Mesenchymal stem cell (in vitro differentiated cells and primary cell): ENCODE data around the gene KCNIP4.
A peak's percentile ranks its signal among the peaks of the same experiment; 100 is the strongest.

Source experiments
- DNase-seq: peaks from one replicate; pipeline ENCODE4 v3.0.0-alpha.2; 2013
- H2AFZ ChIP-seq: one replicate; pipeline ENCODE4 v1.6.1; 2013; ENCODE audit warnings: low read depth, mild to moderate bottlenecking, control low read depth, inconsistent platforms, low read length, moderate library complexity
- H2AK5ac ChIP-seq: 2 replicates; pipeline ENCODE4 v1.6.1; 2013; ENCODE audit warnings: low read length, moderate library complexity, mild to moderate bottlenecking, inconsistent platforms; ENCODE audit not compliant: severe bottlenecking
- H2BK120ac ChIP-seq: one replicate; pipeline ENCODE4 v1.6.1; 2013; ENCODE audit warnings: low read depth, mild to moderate bottlenecking, inconsistent platforms, low read length, moderate library complexity
- H2BK12ac ChIP-seq, 2 experiments: one replicate each; pipeline ENCODE4 v1.6.1; 2013; ENCODE audit warnings: inconsistent platforms in 2 of 2, low read length in 2 of 2, mild to moderate bottlenecking in 2 of 2, moderate library complexity in 2 of 2, control low read depth in 1 of 2
- H2BK15ac ChIP-seq: one replicate; pipeline ENCODE4 v1.6.1; 2013; ENCODE audit warnings: mild to moderate bottlenecking, low read depth, inconsistent platforms; ENCODE audit not compliant: poor library complexity, severe bottlenecking
- H2BK5ac ChIP-seq: 2 replicates; pipeline ENCODE4 v1.6.1; 2013; ENCODE audit warnings: low read depth, mild to moderate bottlenecking, low read length, control low read depth, inconsistent platforms; ENCODE audit not compliant: poor library complexity, severe bottlenecking
- H3K14ac ChIP-seq, 2 experiments: one replicate each; pipeline ENCODE4 v1.6.1; 2013; ENCODE audit warnings: inconsistent platforms in 2 of 2, low read length in 2 of 2, control low read depth in 1 of 2, mild to moderate bottlenecking in 1 of 2, moderate library complexity in 1 of 2
- H3K18ac ChIP-seq, 2 experiments: one replicate each; pipeline ENCODE4 v1.6.1; 2013; ENCODE audit warnings: inconsistent platforms in 2 of 2, low read length in 2 of 2, control low read depth in 1 of 2, low read depth in 1 of 2, mild to moderate bottlenecking in 1 of 2
- H3K23ac ChIP-seq, 2 experiments: one replicate each; pipeline ENCODE4 v1.6.1; 2013; ENCODE audit warnings: inconsistent platforms in 2 of 2, low read length in 2 of 2, mild to moderate bottlenecking in 2 of 2, moderate library complexity in 2 of 2, control low read depth in 1 of 2
- H3K27ac ChIP-seq: 2 replicates; pipeline ENCODE4 v1.5.1; 2013; ENCODE audit warnings: mild to moderate bottlenecking, moderate library complexity, low read length, control low read depth, inconsistent platforms; ENCODE audit not compliant: poor library complexity, severe bottlenecking
- H3K27me3 ChIP-seq, 2 experiments: 2 replicates each; pipeline versions ENCODE4 v1.6.1 to v1.7.0; 2013; ENCODE audit warnings: low read length in 2 of 2, mild to moderate bottlenecking in 2 of 2, moderate library complexity in 2 of 2, control low read depth in 1 of 2, inconsistent platforms in 1 of 2; ENCODE audit not compliant: control insufficient read depth in 1 of 2, insufficient read depth in 1 of 2
- H3K36me3 ChIP-seq, 2 experiments: 2 replicates each; pipeline versions ENCODE4 v1.6.1 to v1.7.0; 2013; ENCODE audit warnings: low read length in 2 of 2, control low read depth in 1 of 2, inconsistent platforms in 1 of 2, low read depth in 1 of 2, mild to moderate bottlenecking in 1 of 2; ENCODE audit not compliant: insufficient read depth in 2 of 2, control insufficient read depth in 1 of 2
- H3K4ac ChIP-seq, 2 experiments: one replicate each; pipeline ENCODE4 v1.6.1; 2013; ENCODE audit warnings: inconsistent platforms in 2 of 2, low read length in 2 of 2, mild to moderate bottlenecking in 2 of 2, moderate library complexity in 2 of 2, control low read depth in 1 of 2, low read depth in 1 of 2
- H3K4me1 ChIP-seq: 2 replicates; pipeline ENCODE4 v1.6.1; 2013; ENCODE audit warnings: low read depth, low read length, control low read depth; ENCODE audit not compliant: control insufficient read depth, insufficient read depth
- H3K4me2 ChIP-seq: 2 replicates; pipeline ENCODE4 v1.6.1; 2013; ENCODE audit warnings: low read length, mild to moderate bottlenecking, inconsistent platforms; ENCODE audit not compliant: poor library complexity, severe bottlenecking
- H3K4me3 ChIP-seq, 2 experiments: 2 replicates each; pipeline versions ENCODE4 v1.5.1 to v1.7.0; 2013; ENCODE audit warnings: low read length in 2 of 2, mild to moderate bottlenecking in 2 of 2, control low read depth in 1 of 2, low read depth in 1 of 2; ENCODE audit not compliant: insufficient read depth in 1 of 2
- H3K79me1 ChIP-seq: replicated peaks from 2 replicates; pipeline ENCODE4 v1.6.1; 2013; ENCODE audit warnings: mild to moderate bottlenecking, control low read depth, low read length, inconsistent platforms; ENCODE audit not compliant: poor library complexity, severe bottlenecking
- H3K9ac ChIP-seq: 2 replicates; pipeline ENCODE4 v1.7.0; 2013; ENCODE audit warnings: mild to moderate bottlenecking, low read length, moderate library complexity
- H3K9me3 ChIP-seq: 2 replicates; pipeline ENCODE4 v1.7.0; 2013; ENCODE audit warnings: mild to moderate bottlenecking, low read length; ENCODE audit not compliant: control insufficient read depth
- H4K8ac ChIP-seq: one replicate; pipeline ENCODE4 v1.6.1; 2013; ENCODE audit warnings: inconsistent platforms, mild to moderate bottlenecking, low read length, moderate library complexity
- H4K91ac ChIP-seq: one replicate; pipeline ENCODE4 v1.6.1; 2013; ENCODE audit warnings: mild to moderate bottlenecking, low read length, inconsistent platforms
- WGBS: methylation state at CpG from one replicate; pipeline ENCODE4 v1.1.7; 2013; ENCODE audit warnings: mixed read lengths; 5-methylcytosine and 5-hydroxymethylcytosine counted together

Gene KCNIP4

GRCh38 chr4:21921526-21922180, 26.9 kb downstream of the KCNIP4 start:
- Histone ChIP-seq H3K9ac (no peak overlapping the region), H3K14ac (no peak overlapping the region), H4K8ac (no peak overlapping the region), H3K4ac (no peak overlapping the region), H2BK5ac (no peak overlapping the region), H2AK5ac (no peak overlapping the region), H3K4me2 (no peak overlapping the region), H3K79me1 (no peaks in the 10 kb centered on the region), H2BK120ac (no peak overlapping the region), H3K4me3 (no peak overlapping the region), H2AFZ (no peak overlapping the region), H3K18ac (no peak overlapping the region), H3K23ac (no peak overlapping the region), H3K27ac (no peak overlapping the region), H2BK12ac (no peak overlapping the region), H3K27me3 (no peaks in the 10 kb centered on the region), H4K91ac (no peak overlapping the region), H3K36me3 (no peaks in the 10 kb centered on the region), H3K9me3 (no peaks in the 10 kb centered on the region), H2BK15ac (no peak overlapping the region), H3K4me1 (no peaks in the 10 kb centered on the region)
- WGBS = 79% methylated on average over 3 of the region's 3 CpGs
- DNase-seq = no peak

GRCh38 chr4:21915761-21916160, 32.8 kb downstream of the KCNIP4 start:
- Histone ChIP-seq H3K23ac (no peak overlapping the region), H3K36me3 (no peaks in the 10 kb centered on the region), H2BK5ac (no peak overlapping the region), H4K91ac (no peak overlapping the region), H3K4me1 (no peaks in the 10 kb centered on the region), H2BK120ac (no peak overlapping the region), H3K9me3 (no peaks in the 10 kb centered on the region), H2BK12ac (no peak overlapping the region), H3K4me2 (no peak overlapping the region), H3K18ac (no peak overlapping the region), H3K9ac (no peak overlapping the region), H2AK5ac (no peak overlapping the region), H3K27ac (no peak overlapping the region), H3K4me3 (no peak overlapping the region), H3K79me1 (no peaks in the 10 kb centered on the region), H3K4ac (no peak overlapping the region), H2BK15ac (no peak overlapping the region), H3K27me3 (no peaks in the 10 kb centered on the region), H2AFZ (no peak overlapping the region), H4K8ac (no peak overlapping the region), H3K14ac (no peak overlapping the region)
- WGBS = 89% methylated on average over 3 of the region's 3 CpGs
- no peak for DNase-seq

GRCh38 chr4:21901831-21902230, 46.7 kb downstream of the KCNIP4 start:
- no peak overlapping the region for H2AK5ac ChIP-seq
- no peak overlapping the region for H3K4me2 ChIP-seq
- no peak overlapping the region for H3K23ac ChIP-seq
- no peak overlapping the region for H3K14ac ChIP-seq
- no peak overlapping the region for H3K27ac ChIP-seq
- H3K9ac ChIP-seq = no peak overlapping the region
- H3K9me3 ChIP-seq = peaks cover 14% of the 10 kb centered on the region
- H3K4ac ChIP-seq = no peak overlapping the region
- no peak overlapping the region for H3K4me3 ChIP-seq
- H2BK120ac ChIP-seq = no peak overlapping the region
- H4K8ac ChIP-seq = no peak overlapping the region
- H4K91ac ChIP-seq = no peak overlapping the region
- no CpG with 5 or more reads among the region's 1 CpG for WGBS
- no peak overlapping the region for H3K18ac ChIP-seq
- H2BK5ac ChIP-seq = no peak overlapping the region
- peak; percentile 18 for DNase-seq
- no peaks in the 10 kb centered on the region for H3K36me3 ChIP-seq
- no peak overlapping the region for H2AFZ ChIP-seq
- no peaks in the 10 kb centered on the region for H3K79me1 ChIP-seq
- H3K27me3 ChIP-seq = no peaks in the 10 kb centered on the region
- H2BK15ac ChIP-seq = no peak overlapping the region
- no peaks in the 10 kb centered on the region for H3K4me1 ChIP-seq
- no peak overlapping the region for H2BK12ac ChIP-seq

- peaks cover 14% of the 10 kb centered on the region for H3K9me3 ChIP-seq
- no peak overlapping the region for H3K9ac ChIP-seq
- no peak overlapping the region for H3K18ac ChIP-seq
- WGBS = 100% methylated on average over 2 of the region's 2 CpGs
- no peak overlapping the region for H2AFZ ChIP-seq
- H2BK120ac ChIP-seq = no peak overlapping the region
- H4K8ac ChIP-seq = no peak overlapping the region
- H2BK15ac ChIP-seq = no peak overlapping the region
- H3K4ac ChIP-seq = no peak overlapping the region
- no peak overlapping the region for H2BK12ac ChIP-seq
- no peak for DNase-seq
- no peaks in the 10 kb centered on the region for H3K4me1 ChIP-seq
- no peak overlapping the region for H3K23ac ChIP-seq
- H2AK5ac ChIP-seq = no peak overlapping the region
- no peak overlapping the region for H3K4me2 ChIP-seq
- no peak overlapping the region for H2BK5ac ChIP-seq
- H3K27me3 ChIP-seq = no peaks in the 10 kb centered on the region
- no peak overlapping the region for H3K4me3 ChIP-seq
- no peaks in the 10 kb centered on the region for H3K79me1 ChIP-seq
- H3K27ac ChIP-seq = no peak overlapping the region
- no peak overlapping the region for H4K91ac ChIP-seq
- H3K14ac ChIP-seq = no peak overlapping the region
- no peaks in the 10 kb centered on the region for H3K36me3 ChIP-seq
Observed at GRCh38 chr4:21901281-21901680, 47.3 kb downstream of the KCNIP4 start.
